Muscle layer of duodenum (tissue), 2 donors: ENCODE data around the gene NOLC1.

Source experiments
- H3K27ac ChIP-seq: one replicate; pipeline ENCODE4 v1.7.0; 2013; ENCODE audit warnings: mild to moderate bottlenecking, low read length
- H3K27me3 ChIP-seq: one replicate; pipeline ENCODE4 v1.7.0; 2013; ENCODE audit warnings: low read depth, mild to moderate bottlenecking, control low read depth, low read length
- H3K36me3 ChIP-seq, 2 donors: one replicate each; pipeline ENCODE4 v1.7.0; 2013; ENCODE audit warnings: low read length in 2 of 2, control low read depth in 1 of 2, mild to moderate bottlenecking in 1 of 2; ENCODE audit not compliant: insufficient read depth in 2 of 2, control insufficient read depth in 1 of 2
- H3K4me1 ChIP-seq, 2 donors: one replicate each; pipeline ENCODE4 v1.7.0; 2013; ENCODE audit warnings: low read length in 2 of 2, mild to moderate bottlenecking in 2 of 2, control low read depth in 1 of 2, moderate library complexity in 1 of 2; ENCODE audit not compliant: insufficient read depth in 2 of 2, control insufficient read depth in 1 of 2
- H3K4me3 ChIP-seq, 2 donors: one replicate each; pipeline ENCODE4 v1.7.0; 2013; ENCODE audit warnings: low read length in 2 of 2, low read depth in 1 of 2, mild to moderate bottlenecking in 1 of 2
- H3K9me3 ChIP-seq, 2 donors: one replicate each; pipeline ENCODE4 v1.7.0; 2013; ENCODE audit warnings: low read length in 2 of 2, control low read depth in 1 of 2, mild to moderate bottlenecking in 1 of 2; ENCODE audit not compliant: control insufficient read depth in 1 of 2
- donor health status: healthy.

The NOLC1 gene

DNA sequence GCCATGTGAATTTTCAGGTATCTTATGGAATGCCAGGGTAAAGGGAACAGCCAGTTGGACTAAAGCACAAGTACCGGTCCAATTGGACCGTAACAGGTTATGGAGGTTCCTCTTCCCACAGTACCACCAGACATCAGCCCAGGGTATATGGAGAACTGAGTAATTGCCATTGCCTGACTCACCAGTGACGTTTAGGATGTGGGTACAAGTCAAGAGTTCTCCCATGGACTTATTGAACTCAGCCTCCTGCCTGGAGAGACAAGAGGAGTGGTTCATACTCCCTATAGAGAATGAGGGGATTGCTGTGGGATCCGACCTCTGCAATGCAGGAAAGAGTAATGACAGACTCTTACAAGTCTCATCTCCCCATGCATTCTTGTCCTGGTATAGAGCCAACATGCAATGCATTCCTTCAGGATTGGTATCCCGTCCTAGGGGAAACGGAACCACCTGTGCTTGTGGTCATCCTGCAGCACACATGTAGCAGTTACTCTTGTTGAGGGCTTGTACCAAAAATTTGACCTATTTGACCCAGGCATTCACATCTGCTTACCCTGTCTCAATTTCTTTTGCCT, 43.2 kb downstream of the NOLC1 start:
- H3K27me3 ChIP-seq = no peaks in the 10 kb centered on the region
- H3K9me3 ChIP-seq = no peaks in the 10 kb centered on the region
- H3K4me3 ChIP-seq = no peak overlapping the region
- H3K4me1 ChIP-seq = no peaks in the 10 kb centered on the region
- no peaks in the 10 kb centered on the region for H3K36me3 ChIP-seq
- H3K27ac ChIP-seq = no peak overlapping the region

DNA sequence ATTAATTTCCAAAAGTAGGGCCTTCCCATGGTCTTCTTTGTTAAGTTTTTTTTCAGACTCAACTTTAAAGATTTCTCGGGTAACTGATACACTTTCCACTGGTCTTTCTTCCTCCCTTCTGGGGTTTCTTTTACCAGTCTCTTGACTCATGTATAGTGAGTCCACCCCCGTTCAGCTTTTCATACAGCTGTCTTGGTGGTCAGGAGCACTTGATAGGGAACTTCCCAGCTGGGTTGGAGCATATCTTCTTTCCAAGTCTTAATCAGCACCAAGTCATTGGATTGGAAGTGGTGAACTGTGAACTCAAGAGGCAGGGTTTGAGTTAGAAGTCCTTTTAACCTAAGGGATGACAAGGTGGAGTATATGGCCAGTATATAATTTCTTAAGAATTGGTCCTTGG, 44.7 kb downstream of the NOLC1 start:
- Histone ChIP-seq H3K27me3 (no peaks in the 10 kb centered on the region), H3K4me3 (no peak overlapping the region), H3K9me3 (no peaks in the 10 kb centered on the region), H3K36me3 (no peaks in the 10 kb centered on the region), H3K4me1 (no peaks in the 10 kb centered on the region), H3K27ac (no peak overlapping the region)

DNA sequence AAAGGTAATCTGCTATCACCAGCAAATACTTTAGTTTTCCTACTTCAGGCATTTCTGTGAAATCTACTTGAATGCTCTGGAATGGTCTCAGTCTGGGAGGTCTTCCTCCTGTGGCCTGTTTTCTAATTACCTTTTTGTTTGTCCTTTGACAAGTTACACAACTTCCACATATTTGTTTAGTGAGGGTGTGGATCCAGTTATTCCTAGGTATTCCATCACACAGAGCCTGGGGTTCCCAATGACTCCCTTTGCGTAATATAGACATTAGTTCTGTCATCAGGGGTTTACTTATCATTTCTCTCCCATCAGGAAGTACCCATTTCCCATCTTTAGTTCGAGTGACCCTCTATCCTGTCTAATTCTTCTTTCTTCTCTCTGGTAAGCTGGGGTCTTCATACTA, 45.8 kb downstream of the NOLC1 start:
- Histone ChIP-seq H3K36me3 (no peaks in the 10 kb centered on the region), H3K27me3 (no peaks in the 10 kb centered on the region), H3K9me3 (no peaks in the 10 kb centered on the region), H3K27ac (no peak overlapping the region), H3K4me3 (no peak overlapping the region), H3K4me1 (no peaks in the 10 kb centered on the region)

DNA sequence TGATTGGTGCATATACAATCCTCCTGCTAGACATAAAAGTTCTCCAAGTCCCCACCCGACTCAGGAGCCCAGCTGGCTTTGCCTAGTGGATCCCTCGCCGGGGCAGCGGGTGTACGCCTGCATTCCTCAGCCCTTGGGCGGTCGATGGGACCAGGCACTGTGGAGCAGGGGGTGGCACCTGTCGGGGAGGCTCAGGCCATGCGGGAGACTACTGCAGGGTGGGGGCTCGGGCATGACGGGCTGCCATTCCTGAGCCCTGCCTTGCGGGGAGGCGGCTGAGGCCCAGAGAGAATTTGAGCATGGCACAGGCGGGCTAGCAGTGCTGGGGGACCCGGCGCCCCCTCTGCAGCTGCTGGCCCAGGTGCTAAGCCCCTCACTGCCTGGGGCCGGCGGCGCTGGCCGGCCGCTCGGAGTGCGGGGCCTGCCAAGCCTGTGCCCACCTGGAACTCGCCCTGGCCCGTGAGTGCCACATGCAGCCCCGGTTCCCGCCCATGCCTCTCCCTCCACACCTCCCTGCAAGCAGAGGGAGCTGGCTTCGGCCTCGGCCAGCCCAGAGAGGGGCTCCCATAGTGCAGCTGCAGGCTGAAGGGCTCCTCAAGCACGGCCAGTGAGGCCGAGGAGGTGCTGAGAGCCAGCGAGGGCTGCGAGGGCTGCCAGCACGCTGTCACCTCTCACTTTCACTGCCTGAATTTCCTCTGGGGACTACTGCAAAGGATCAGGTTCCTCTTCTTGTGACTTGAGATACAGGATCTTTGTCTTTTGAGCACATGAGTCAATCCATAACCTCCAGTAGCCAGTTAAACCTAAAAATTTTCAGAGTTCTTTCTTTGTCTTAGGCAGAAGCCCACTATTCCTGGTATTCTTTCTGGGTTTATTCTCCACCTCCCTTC, 48.8 kb downstream of the NOLC1 start:
- Histone ChIP-seq H3K27me3 (no peaks in the 10 kb centered on the region), H3K4me3 (no peak overlapping the region), H3K36me3 (no peaks in the 10 kb centered on the region), H3K27ac (no peak overlapping the region), H3K9me3 (peaks cover 7 to 8% of the 10 kb centered on the region in 2 donors), H3K4me1 (no peaks in the 10 kb centered on the region)

DNA sequence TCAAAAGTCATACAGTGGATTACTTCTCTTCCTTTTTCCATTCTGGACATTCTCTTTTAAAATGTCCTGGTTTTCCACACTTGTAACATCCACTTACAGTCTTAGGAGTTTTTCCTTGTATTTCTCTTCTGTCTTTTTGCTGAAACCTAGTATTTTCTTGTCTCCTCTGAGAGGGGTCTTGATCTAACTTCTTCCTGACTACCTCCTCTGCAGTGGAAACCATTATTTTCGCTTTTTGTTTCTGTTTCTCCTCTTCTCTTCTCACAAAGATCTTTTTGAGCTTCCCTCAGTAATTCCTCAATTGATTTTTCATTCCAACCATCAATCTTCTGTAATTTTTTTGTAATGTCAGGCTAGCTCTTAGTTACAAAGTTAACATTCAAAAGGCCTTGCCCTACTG, 50.2 kb downstream of the NOLC1 start:
- no peaks in the 10 kb centered on the region for H3K36me3 ChIP-seq

DNA sequence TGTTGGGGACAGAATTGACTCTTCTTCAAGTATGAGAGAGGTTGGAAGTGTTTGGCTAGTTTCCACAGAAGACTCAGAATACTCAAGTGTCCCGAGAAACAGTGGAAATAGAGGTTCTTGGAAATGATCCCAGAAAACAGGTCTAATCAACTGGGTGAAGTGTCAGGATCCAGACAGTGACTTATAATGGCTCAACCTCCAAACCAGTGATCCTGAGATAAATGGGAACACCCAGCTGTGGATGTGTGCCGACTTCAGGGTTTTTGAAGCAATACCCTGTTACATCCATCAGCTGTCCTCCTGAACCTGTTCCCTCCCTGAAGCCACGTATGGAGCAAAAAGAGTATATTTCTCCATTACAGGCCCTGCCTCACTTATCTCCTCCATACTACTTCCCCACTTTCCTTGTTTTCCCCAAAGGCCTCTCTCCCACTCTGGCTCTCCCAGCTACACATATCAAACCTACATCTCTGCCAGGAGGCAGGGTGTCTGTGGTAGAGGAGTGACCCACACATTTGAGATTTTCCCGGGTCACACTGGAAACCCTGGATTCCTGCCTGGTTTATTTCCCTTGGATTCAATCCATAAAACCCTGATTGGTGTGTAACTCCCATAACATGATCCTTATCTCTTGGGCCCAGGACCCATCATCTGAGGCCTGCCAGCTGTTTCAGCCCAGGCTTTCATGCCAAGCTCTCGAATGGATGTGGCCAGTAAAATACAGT, 56.3 kb downstream of the NOLC1 start:
- H3K4me3 ChIP-seq = no peak overlapping the region

More for the DNA sequence above, 50.2 kb downstream of the NOLC1 start:
- H3K4me3 ChIP-seq = no peak overlapping the region
- no peaks in the 10 kb centered on the region for H3K4me1 ChIP-seq
- H3K9me3 ChIP-seq = peaks cover 7 to 8% of the 10 kb centered on the region in 2 donors
- H3K27ac ChIP-seq = no peak overlapping the region
- H3K27me3 ChIP-seq = no peaks in the 10 kb centered on the region

DNA sequence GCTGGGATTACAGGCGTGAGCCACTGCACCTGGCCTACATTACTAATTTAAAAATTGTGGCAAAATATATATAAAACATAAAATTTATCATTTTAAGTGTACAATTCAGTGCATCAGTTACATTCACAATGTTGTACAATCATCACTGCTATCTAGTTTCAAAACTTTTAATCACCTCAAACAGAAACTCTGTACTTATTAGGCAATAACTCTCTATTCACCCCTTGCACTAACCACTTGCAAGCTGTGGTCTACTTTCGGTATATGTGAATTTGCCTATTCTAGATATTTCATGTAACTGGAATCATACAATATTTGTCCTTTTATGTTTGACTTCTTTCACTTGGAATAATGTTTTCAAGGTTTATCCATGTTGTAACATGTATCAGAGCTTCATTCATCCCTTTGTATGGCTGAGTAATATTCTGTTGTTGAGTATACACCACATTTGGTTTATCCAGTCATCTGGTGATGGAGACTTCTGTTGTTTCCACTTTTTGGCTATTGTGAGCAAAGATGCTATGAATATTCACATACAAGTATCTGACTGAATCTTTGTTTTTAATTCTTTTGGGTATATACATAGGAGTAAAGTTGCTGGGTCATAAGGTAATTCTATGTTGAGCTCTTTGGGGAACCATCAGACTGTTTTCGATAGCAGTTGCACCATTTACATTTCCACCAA, 59.6 kb downstream of the NOLC1 start:
- H3K4me3 ChIP-seq = no peak overlapping the region
- H3K9me3 ChIP-seq = no peaks in the 10 kb centered on the region
- H3K27me3 ChIP-seq = no peaks in the 10 kb centered on the region
- peaks cover 0 to 5% of the 10 kb centered on the region in 2 donors for H3K4me1 ChIP-seq
- H3K27ac ChIP-seq = no peak overlapping the region
- no peaks in the 10 kb centered on the region for H3K36me3 ChIP-seq

More for the DNA sequence above, 56.3 kb downstream of the NOLC1 start:
- Histone ChIP-seq H3K27me3 (no peaks in the 10 kb centered on the region), H3K36me3 (no peaks in the 10 kb centered on the region), H3K4me1 (peaks cover 0 to 5% of the 10 kb centered on the region in 2 donors), H3K9me3 (peaks cover 7 to 8% of the 10 kb centered on the region in 2 donors), H3K27ac (no peak overlapping the region)
